HG02938 (cell line): Measurements from ENCODE around the gene PHKA2.

Experiments used
- ATAC-seq: cut with Tn5 transposase; IDR thresholded peaks from one replicate; pipeline ENCODE4 v1.9.1; 2021; ENCODE audit warnings: mild to moderate bottlenecking, moderate library complexity; ENCODE audit not compliant: unreplicated experiment

The PHKA2 gene

DNA sequence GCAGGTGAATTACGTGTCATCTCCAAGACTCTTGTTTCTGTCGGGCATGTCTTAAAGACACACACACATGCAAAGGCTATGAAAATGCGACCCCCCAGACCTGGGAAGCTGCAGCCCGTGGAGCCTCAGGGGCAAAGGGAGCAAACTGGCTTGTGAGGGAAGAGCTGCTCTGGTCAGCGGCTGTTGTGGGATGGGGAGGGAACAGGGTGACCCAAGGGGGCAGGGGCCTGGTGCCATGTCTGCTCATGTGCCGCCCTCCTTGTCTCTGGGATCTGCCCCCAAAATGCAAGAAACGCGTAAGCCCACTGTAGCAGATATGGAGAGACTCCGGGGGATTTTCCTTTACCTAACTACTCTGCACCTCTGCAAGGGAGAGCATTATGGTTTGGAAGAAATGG, 92.4 kb downstream of the PHKA2 start:
- ATAC-seq: no peak

DNA sequence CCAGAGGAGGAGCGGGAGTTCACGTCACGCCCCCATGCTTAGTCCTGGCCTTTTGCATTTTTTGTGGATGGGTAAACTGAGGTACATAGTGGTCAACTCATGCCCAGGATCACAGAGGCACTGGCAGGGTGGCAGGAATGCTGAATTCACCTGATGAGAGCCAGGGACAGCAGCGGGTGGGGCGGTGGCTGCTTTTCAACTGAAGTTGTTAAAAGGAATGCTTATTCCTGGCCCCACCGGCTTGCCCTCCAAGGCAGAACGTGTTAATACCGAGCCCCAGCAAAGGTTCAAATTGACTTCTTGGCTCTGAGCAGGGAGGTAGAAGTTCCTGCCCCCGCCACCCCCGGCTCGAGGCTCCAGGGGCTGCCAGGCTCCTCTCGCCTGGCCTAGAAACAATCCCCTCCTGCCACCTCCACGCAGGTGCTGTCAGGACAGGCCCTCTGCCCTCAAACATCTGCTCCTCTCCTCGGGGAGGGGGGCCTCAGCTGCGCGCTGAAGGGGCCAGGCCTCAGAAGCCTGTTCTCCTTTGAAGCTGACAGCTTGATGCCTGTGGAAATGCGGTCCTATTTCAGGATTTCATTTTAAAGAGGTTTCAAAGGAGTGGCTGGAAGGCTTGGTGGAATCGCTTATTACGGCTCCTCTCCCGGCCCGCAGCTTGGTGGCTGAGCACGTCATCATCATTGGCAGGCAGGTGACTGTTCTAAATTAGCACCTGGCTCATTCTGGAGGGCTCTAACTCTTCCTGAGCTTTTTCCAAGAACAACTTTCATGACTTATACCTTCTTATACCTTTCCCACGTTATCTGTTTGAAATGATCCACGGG, 93.0 kb downstream of the PHKA2 start:
- ATAC-seq: no peak

GRCh38 chrX:18890049-18890381, 93.9 kb downstream of the PHKA2 start:
- ATAC-seq: no peak

- ATAC-seq: no peak
Observed at GRCh38 chrX:18889346-18890048, 94.4 kb downstream of the PHKA2 start.

- no peak for ATAC-seq
Observed at GRCh38 chrX:18888281-18888680, 95.6 kb downstream of the PHKA2 start.

DNA sequence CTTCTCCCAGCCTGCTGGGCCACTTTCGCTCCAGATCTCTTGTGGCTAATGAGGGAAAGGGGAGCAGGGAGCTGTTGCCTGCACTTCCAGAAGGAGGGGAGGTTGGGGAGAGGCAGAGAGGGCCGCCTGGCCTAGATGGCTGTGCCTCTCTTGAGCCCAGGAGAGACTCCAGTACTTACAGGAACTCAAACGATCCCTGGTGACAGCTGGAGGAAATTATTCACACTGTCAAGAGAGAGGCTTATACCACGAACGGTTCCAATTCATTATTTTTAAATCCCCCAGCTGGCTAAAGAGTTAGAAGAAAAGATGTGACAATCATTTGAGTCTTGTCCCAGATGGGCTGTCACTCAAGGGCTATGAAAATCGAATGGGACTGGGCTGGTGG, 96.1 kb downstream of the PHKA2 start:
- no peak for ATAC-seq

GRCh38 chrX:18887177-18887824, 96.6 kb downstream of the PHKA2 start:
- ATAC-seq: no peak

- ATAC-seq: peak; percentile 85
Observed at GRCh38 chrX:18886344-18887161, 97.4 kb downstream of the PHKA2 start.

GRCh38 chrX:18886005-18886343, 97.9 kb downstream of the PHKA2 start:
- ATAC-seq: peak; percentile 18

DNA sequence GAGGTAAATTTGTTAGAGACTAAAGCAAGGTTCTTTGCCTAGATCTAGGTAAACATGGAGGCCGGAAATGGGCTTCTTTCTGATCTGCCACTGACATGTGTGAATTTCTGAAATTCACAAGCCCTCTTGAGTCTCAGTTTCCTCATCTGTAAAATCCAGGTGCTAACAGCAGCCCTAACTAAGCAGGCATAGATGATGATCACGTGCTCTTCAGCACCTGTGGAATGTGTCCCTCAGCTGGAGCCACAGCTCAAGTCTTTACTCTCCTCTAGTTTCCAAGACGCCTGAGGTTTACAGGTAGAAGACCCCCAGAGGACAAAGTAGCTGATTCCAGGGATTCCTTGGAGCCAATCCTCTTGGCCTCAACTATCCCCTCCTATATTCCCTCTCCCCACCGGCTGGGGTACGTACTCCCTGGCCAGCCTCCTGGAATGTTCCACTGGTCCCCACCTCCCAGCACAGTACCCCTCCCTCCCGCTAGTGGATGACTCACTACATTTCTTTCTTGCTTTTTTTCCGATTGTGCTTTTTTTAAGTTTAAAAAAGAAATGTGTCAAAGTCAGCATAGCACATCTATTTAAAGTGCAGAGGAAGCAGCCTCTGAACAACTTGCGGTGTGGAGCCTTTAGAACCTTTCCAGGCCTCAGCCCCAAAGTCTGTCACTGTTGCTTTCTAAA, 98.4 kb downstream of the PHKA2 start:
- peak; percentile 2 for ATAC-seq

GRCh38 chrX:18884916-18885315, 99.0 kb downstream of the PHKA2 start:
- no peak for ATAC-seq

DNA sequence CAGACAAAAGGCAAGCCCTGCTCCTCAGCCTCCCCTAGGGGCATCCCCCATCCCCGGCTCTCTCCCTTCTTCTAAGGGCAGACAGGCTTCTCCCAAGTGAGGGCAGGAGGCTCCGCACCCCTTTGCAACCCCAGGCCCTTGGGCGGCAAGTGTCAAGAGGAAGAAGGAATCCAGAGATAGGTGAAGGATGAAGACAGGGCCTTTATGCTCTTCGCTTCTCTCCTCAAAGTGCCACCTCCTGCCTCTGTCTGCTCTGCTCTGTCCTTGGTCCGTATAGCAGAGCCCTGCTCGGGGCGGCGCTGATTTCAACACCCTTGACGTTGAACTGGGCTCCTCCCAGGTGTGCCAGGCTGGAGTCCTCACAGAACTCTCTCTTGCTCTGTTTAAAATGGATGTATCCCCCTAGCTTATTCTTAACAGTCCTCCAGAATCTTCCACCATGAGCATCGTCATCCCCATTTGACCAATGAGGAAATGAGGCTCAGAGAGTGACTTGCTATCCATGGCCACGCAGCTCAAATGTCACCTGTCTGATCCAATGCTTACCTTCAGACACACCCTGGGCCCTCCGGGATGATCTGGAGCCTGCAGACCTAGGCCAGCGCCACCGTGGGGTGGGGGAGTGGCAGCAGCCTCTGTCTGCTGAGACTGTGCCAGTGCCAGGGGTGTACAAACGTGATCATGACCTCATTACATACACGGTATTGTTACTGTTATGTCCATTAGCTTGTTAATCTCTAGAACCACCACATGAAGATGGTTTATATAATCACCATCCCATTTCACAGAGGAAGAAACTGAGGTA, 99.8 kb downstream of the PHKA2 start:
- no peak for ATAC-seq

DNA sequence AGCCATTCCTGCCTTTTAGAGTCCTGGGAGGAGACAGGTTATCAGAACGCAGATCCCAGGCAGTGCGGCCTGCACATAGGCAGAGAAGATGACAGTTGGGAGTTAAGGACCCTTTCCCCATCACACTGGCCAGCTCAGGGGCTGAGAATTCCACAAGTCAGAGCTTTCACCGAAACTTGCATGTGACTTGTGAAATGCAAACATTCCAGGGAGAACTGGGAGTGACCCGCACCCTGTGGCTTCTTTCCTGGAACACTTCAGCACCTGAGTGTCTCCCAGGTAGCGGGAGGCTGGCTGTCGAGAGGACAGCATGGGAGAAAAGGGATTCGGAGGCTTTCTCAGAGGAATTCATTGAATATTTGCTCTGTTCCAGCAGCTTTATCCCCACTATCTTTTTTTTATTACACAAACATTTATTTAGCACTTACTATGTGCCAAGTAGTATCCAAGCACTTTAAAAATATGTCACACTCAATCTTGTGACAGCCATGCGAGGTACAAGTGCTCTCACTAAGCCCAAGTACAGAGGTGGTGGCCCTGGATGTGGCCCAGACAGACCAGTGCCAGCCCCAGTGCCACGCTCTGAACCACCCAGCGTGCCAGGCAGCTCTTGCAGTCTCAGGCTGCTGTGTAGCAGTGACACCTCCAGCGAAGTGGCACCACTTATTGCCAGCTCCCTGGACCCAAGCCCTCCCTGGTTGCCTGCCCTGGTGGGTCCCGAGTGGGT, 100.5 kb downstream of the PHKA2 start:
- no peak for ATAC-seq

GRCh38 chrX:18879144-18879543, 104.8 kb downstream of the PHKA2 start:
- no peak for ATAC-seq

GRCh38 chrX:18877469-18877868, 106.4 kb downstream of the PHKA2 start:
- ATAC-seq: no peak

DNA sequence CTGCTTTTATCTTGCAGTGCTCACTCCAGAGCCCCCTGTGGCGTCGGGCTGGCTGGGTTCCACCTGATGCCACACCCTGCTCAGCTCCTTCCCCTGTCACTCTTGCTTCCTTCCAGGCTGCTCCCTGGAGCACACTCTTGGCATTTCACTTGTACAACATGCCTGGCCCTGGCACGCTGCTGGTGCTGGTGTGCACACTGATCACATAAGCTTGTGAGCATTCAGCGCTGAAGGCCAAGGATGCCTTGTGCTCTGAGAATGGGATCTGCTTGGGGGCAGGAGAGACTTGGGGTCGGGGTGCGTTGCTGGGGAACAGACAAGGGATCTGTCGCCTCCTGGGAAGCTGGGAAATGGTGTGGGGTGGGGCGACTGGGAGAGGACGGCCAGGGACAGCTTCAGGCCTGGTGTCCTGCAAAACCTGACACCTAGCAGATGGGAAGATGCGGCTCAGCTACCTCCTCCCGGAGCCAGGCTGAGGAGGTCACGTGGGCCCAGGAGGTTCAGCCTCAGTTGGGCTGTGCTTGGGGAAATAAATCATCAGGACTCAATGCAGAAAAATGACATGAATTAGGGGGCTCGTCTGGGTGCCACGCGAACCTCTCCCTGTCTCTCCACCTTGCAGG, 108.5 kb downstream of the PHKA2 start:
- no peak for ATAC-seq

DNA sequence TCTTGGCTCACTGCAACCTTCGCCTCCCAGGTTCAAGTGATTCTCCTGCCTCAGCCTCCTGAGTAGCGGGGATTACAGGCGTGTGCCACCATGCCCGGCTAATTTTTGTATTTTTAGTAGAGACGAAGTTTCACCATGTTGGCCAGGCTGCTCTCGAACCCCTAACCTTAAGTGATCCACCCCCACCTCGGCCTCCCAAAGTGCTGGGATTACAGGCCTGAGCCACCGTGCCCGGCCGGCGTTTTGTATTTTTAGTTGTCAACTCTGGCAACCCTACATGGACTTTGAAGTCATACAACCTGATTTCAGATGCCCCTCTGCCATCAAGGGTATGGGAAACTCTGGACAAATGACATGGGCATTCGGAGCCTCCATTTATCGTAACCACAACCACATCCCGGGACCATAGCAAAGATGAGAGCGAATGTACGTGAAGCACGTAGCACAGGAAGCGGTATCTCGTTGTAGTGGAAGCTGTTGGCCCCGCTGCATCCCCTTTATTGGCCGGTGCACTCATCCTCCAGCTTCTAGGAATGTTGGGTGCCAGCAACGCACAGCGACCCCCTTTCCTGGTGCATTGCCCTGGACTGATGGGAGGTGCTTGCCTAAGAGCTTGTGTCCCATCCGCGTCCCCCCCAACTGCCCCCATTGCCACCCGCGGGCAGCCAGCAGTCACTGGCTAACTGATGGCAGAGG, 109.2 kb downstream of the PHKA2 start:
- ATAC-seq: no peak

DNA sequence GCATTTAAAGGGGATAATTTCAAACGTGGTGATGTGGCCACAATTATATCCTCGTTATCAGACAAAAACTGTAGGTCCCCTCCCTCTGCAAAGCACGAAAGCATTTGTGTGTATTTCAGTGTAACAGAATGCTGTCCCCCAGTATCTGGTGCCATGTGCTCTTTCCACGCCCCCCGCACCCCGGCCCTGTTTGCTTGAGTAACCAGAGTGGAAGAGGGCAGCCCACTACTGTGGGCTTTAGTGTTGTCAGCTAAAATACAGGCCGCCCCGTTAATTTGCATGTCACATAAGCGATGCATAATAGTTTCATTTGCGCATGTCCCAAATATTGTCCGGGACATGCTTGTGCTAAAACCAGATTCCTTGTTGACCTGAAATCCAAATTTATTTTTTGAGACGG, 110.1 kb downstream of the PHKA2 start:
- ATAC-seq: no peak
